Cardiac fibroblast (primary cell): ENCODE measurements around the gene TMPRSS7.

ENCODE experiments used
- DNase-seq, 2 donors: peaks; one replicate each; pipeline versions ENCODE4 v3.0.0 to v3.0.0-alpha.2; 2010; ENCODE audit warnings: low read depth in 2 of 2
- H3K4me3 ChIP-seq, 2 donors: replicated peaks in 1 of 2; 1 replicate in 1 of 2; 2 replicates in 1 of 2; pipeline ENCODE4 v1.5.1; 2011; ENCODE audit warnings: low read depth in 2 of 2, low read length in 2 of 2, mild to moderate bottlenecking in 2 of 2, moderate library complexity in 1 of 2
- TF ChIP-seq, protein P1 (sequence below): IDR thresholded peaks from one replicate; pipeline ENCODE4 v1.5.1; 2011; ENCODE audit warnings: low read depth, mild to moderate bottlenecking, low read length, inconsistent platforms

TMPRSS7 gene

DNA sequence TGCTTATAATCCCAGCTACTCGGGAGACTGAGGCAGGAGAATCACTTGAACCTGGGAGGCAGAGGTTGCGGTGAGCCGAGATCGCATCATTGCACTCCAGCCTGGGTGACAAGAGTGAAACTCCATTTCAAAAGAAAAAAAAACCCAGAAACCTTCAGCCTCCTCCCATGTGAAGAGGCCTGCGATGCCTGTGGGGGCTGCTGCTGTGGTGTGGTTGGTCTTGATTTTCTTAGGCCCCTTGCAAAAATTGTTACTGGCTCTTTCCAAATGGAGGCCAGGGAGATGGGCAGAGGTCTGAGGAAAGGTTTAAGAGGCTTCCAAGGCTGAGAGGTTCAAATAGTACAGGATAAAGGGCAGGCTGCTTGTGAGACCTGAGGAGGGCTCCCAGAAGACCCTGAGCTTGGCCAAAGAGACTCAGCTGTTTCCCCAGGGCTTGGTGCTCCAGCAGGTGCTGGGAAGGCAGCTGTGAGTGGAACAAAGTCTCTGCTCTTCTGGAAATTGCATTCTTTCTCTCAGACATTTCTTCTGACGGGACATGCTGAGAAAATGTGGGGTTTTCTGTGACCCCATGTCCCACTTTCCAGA is 80.1 kb downstream of the TMPRSS7 start:
- H3K4me3 ChIP-seq, result no peak overlapping the region
- TF ChIP-seq, protein P1, sequence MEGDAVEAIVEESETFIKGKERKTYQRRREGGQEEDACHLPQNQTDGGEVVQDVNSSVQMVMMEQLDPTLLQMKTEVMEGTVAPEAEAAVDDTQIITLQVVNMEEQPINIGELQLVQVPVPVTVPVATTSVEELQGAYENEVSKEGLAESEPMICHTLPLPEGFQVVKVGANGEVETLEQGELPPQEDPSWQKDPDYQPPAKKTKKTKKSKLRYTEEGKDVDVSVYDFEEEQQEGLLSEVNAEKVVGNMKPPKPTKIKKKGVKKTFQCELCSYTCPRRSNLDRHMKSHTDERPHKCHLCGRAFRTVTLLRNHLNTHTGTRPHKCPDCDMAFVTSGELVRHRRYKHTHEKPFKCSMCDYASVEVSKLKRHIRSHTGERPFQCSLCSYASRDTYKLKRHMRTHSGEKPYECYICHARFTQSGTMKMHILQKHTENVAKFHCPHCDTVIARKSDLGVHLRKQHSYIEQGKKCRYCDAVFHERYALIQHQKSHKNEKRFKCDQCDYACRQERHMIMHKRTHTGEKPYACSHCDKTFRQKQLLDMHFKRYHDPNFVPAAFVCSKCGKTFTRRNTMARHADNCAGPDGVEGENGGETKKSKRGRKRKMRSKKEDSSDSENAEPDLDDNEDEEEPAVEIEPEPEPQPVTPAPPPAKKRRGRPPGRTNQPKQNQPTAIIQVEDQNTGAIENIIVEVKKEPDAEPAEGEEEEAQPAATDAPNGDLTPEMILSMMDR, result no peak
- DNase-seq, result no peak

DNA sequence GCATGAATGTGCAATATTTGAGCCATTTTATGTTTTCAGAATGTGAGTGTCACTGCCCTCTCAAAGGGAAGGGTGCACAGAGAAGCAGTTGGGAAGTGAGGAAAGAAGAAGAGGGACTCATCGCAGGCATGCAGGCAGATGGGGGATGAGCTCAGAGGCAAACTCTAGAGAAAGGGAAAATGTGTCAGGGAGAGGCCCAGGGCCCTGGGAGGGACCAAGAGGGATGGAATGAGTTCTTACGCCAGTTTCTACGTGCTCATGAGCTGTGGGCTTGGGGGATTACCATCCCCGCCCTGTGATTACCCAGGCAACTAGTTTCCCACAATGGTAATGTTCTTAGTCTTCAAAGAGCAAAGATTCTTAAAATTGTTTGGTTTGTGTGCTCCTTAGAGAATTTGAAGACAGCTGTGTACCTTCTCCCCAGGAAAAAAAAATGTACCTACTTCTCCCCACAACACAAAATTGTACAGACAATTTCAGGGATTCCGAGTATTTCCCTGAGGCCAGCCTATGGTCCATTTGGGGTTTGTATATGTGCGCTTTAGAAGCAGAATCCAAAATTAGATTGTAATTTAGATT is 80.7 kb downstream of the TMPRSS7 start:
- peak in 1 of 2 donors; percentile 5 for DNase-seq
- no peak overlapping the region for H3K4me3 ChIP-seq
- TF ChIP-seq, protein P1, result no peak

DNA sequence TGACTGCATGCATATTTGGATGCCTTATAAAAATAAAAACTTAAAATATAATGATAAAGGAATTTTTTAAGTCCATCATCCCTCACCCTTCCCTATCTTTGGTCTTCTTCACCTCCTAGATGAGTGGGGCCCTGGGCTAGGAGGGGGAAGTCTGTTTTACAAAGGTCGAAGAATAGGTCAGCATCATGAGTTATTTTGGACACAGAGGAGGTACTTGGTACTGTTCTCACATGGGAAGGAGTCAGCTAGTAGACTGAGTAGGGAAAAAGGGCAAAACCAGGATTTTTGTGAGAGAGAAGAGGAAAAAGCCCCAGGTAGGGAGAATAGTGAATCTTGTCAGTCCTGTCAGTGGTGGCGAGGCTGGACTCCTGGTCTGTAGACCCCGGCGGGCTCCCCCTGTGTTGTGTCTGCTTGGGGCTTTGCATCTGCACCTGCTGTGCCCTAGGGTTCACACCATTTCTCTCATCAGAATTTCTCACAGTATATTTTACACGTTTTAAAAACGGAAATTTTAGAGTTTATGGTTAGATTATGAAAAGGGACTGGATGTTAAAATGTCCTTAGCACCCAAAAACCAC is 81.4 kb downstream of the TMPRSS7 start:
- TF ChIP-seq, protein P1, result no peak
- no peak overlapping the region for H3K4me3 ChIP-seq

DNA sequence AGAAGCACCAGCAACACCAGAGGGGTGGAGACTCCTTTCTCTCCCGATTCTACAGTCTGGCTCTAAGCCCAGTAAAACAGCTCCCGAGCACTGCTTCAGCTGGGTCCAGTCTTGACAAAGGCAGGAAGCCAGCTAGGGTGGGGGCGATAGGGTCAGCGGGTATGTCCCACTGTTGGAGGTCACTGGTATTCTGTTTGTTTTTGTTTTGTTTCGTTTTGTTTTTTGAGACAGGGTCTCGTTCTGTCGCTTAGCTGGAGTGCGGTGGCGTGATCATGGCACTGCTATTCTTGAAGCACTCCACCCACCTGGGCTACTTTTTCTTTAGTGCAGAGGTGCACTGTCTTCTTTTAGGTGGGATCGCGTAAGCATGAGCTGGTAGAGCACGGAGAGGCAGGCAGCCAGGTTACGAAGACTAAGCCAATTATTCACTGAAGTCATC is 82.2 kb downstream of the TMPRSS7 start:
- TF ChIP-seq, protein P1, result no peak
- peak in 1 of 2 donors; percentile 12 for DNase-seq
- no peak overlapping the region for H3K4me3 ChIP-seq

More for the DNA sequence above, 81.4 kb downstream of the TMPRSS7 start:
- no peak for DNase-seq

DNA sequence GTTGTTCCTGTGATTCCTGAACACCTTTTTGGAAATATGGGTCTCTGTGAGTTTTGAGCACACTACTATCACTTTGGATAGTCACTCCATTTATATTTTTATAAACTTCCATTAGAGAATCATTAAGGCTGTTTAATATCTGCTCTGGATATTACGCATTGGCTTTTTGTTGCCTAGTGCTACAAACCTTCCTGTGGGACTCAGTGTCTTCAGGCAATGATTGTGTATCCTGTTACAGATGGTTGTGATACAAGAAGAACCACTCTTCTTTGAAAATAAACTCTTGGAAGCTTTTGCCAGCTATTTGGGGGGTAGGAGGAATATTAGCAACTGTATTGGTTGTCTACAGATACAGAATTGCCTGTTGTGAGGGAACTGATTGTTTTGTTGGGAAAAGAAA is 82.9 kb downstream of the TMPRSS7 start:
- DNase-seq, result no peak
- H3K4me3 ChIP-seq, result no peak overlapping the region
- TF ChIP-seq, protein P1, result no peak

DNA sequence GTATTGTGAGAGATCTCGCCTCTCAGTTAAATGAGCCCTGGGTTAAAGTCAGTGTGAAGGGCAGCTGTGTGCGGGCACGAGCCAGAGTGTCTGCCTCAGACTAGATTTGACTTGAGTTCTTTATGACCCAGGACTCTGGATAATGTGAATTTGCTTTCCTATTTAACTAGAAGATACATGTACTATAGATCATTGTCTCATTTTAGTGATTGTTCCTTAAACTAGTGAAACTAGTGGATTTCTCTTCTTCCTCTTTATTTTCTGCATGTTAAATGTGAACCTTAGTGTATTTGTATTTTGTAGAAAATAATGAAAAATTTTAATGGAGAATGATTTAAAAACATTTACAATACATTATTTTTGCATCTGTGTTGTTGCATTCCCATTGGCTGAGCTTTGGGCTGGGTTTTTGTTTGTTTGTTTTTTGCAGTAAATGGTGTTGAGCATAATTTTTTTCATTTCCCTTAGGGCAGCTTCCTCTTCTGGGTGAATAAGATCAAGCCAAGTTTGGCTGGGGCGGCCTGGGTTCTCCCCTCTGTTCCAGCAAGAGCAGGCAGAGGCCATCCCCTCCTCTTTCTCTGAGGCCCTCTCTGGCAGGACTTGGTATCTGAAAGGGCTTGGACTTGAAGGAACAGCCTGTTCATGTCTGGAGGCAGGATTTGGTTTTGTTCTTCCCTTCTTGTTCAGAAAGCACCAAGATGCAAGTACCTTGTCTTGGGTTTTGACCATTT is 83.5 kb downstream of the TMPRSS7 start:
- no peak for DNase-seq
- H3K4me3 ChIP-seq, result no peak overlapping the region

More for the DNA sequence above, 83.5 kb downstream of the TMPRSS7 start:
- TF ChIP-seq, protein P1, result peak; percentile 7
